GM18861 (cell line): Measurements from ENCODE around the gene DNAJB1.
A peak's percentile ranks its signal among the peaks of the same experiment; 100 is the strongest.
"Not testable (repeated sequence)": the region's sequence is repeated elsewhere in the genome, so short reads cannot be mapped to it uniquely, and the experiment has no call there.

Experiments
- ATAC-seq: cut with Tn5 transposase; IDR thresholded peaks from one replicate; pipeline ENCODE4 v1.9.1; 2021; ENCODE audit not compliant: unreplicated experiment

DNAJB1 gene

DNA sequence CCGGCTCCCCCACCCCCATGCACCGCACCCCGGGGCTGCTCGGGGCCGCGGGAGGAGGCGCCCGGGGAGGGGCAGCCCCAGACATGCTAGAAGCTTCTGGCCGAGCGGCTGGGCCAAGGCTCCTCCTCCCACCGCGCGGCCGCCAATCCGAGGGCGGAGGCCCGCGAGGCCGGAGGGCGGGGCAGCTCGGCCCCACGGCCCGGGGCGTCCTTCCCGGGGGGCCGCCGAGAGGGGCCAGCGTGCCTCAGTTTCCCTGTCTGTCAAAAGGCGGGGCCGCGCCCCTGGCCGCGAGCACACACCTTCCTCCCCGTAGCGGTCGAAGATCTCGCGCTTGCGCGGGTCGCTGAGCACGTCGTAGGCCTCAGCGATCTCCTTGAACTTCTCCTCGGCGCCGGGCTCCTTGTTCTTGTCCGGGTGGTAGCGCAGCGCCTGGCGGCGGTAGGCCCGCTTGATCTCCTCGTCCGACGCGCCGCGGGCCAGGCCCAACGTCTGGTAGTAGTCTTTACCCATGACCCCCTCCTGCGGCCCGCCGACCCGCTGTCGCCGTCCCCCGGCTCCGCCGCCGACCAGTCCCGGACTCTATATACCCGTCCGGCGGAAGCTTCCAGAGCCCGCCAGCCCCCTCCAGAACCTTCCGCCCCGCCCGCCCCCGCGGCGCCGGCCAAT lies at the start of gene DNAJB1:
Gene DNAJB1 (minus strand): TSS at position 558 of the 666 bp plus-strand sequence. CDS start 48 bp downstream, at position 510.
- ATAC-seq, result peak; percentile 43

GRCh38 chr19:14567079-14567478 lies 48.9 kb upstream of the DNAJB1 start:
- ATAC-seq, result no peak

- no peak for ATAC-seq
Observed at GRCh38 chr19:14566712-14567077, 48.5 kb upstream of the DNAJB1 start.

GRCh38 chr19:14565765-14566711 lies 47.8 kb upstream of the DNAJB1 start:
- ATAC-seq, result no peak

DNA sequence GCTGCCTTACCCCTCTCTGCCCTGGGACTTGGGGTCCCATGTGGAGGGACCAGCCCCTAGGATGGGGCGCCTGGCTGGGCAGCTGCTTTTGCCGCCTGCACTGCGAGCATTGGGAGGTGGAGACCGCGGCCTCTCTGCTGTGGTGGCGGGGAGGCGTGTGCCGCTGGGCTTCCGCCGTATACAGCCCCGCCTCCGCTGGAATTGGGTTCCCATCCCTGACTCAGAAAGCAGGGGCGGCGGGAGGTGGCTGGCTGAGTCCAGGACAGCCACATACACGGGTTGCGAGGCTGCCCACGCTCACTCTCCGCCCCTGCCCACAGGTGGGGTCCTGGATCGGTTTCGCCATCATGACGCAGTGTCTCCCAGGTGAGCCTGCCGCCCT lies 47.1 kb upstream of the DNAJB1 start:
- no peak for ATAC-seq

DNA sequence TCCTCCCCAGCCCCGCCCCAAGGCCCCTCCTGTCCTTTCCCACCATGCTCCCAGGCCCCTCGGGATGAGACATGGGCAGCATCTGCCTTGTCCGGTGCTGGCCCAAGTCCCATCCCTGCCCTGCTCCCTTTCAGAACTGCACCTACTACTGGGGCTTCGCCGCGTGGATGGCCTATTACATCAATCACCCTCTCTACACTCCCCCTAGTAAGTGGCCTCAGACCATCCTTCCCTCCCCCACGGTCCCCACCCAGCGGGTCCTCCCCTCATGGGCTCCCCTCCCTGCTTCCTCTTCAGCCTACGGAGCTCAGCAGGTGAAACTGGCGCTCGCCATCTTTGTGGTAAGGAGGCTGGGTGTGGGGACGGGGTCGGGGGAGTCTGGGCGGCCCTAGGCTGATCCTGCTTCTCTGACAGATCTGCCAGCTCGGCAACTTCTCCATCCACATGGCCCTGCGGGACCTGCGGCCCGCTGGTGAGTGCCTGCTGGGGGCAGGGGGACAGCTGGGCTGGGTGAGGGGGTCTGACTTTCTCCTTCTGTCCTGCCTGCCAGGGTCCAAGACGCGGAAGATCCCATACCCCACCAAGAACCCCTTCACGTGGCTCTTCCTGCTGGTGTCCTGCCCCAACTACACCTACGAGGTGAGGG lies 46.6 kb upstream of the DNAJB1 start:
- ATAC-seq, result not testable (repeated sequence)

GRCh38 chr19:14563989-14564651 lies 45.9 kb upstream of the DNAJB1 start:
- ATAC-seq, result no peak

GRCh38 chr19:14563590-14563926 lies 45.4 kb upstream of the DNAJB1 start:
- no peak for ATAC-seq

- no peak for ATAC-seq
Observed at GRCh38 chr19:14562660-14563589, 44.7 kb upstream of the DNAJB1 start.

DNA sequence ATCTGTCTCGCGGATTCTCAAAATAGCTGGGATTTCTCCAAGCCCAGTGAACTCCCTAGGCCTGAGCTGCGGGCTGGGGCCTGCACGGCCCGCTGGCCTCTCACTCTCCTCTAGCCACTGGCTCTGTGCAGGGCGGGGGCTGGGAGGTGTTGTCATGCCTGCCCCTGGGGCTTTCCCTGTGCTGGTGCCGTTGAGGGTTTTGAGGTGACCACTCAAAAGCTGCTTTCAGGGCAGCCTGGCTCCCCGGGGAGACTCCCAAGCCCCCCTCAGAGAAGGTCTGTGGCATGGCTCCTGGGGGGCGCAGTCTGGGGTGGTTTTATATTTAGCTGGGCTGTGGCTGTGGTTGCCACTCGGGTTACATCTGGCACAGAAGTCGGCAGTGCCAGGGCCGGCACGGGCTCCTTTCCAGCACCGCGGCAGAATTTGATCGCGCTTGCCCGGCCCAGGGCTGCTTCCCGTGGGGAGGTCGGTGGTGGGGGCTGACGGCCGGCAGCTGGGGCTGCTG lies 43.7 kb upstream of the DNAJB1 start:
- ATAC-seq, result no peak

DNA sequence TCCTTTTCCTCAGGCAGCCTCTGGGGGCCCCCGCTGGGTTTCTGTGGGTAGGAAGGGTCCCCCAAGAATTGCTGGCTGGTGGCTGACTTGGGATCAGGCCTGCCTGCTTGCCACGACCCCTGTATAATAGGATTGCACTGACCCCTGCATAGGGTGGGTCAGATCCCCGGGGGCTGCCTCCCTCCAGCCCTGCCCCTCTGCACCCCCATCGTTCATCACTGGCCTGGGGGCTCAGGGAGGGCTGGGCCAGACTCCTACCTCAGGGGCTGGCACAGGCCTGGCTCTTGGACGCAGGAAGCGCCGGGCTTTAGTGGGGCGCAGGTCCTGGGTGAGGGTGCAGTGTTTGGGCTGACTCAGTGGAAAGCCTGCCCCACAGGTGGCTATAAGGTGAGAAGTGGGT lies 43.1 kb upstream of the DNAJB1 start:
- ATAC-seq, result no peak

GRCh38 chr19:14560776-14561108 lies 42.5 kb upstream of the DNAJB1 start:
- no peak for ATAC-seq

DNA sequence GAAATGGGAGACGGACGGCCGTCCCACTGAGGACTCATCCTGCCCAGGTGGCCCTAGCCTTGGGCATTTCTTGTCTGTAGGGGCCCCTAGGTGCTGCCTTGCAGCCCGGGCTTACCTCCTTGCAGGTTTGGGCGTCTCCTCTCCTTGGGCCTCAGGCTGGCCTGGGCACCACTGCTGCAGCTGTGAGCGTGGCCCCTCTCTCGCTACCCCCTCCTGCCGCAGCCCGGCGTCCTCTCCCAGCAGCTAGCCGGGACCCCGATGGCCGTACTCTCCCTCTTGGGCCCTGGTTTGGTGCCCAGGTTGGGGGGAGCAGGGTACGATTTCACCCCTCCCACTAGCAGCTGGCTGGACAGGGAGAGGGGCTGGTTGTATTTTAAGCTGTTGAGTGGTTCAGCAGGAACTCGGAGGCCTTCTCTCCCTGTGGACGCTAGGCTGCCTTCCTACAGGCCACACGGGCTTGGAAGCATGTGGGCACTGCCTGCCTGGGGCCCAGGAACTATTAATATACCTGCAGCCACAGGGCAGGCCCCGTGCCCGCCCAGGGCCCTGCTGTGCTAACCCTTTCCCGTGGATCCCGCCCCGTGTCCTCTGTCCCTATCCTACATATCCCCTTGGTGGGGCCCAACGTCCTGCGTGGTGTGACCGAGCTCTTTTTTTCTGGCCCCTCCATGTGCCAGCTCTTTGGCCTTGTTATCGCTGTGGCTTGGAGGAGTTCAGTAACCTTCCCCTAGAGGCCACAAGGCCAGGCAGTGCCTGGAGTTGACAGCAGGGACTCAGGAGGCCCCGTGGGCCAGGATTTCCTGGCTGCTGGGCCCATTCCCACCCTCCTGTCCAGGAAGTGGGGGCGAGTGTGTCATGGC lies 41.9 kb upstream of the DNAJB1 start:
- no peak for ATAC-seq

GRCh38 chr19:14558370-14559066 lies 40.3 kb upstream of the DNAJB1 start:
- no peak for ATAC-seq

- no peak for ATAC-seq
Observed at GRCh38 chr19:14556662-14557188, 38.5 kb upstream of the DNAJB1 start.

- no peak for ATAC-seq
Observed at GRCh38 chr19:14555918-14556661, 37.9 kb upstream of the DNAJB1 start.

- no peak for ATAC-seq
Observed at GRCh38 chr19:14554382-14554812, 36.2 kb upstream of the DNAJB1 start.

DNA sequence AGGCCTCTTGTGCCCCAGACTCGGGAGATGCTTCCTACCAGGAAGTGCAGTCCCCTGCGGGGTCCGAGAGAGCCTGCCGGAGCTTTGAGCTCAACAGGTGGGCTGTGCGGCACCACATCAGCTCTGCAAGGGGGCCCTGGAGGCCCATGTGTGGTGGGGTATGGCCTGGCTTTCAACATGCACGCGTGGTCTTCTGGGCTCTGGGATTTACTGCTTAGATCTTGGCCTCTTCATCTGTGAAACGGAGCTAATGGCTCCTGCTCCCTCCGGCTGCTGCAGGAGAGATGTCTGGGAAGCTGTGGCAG lies 35.7 kb upstream of the DNAJB1 start:
- ATAC-seq, result no peak
